AG04450 (cell line): ENCODE data around the gene SCN7A. TPM values are rescaled to one million over a fixed set of nuclear protein-coding genes. Genes with fewer than 3 reads are reported as not detected.
A peak's percentile ranks its signal among the peaks of the same experiment; 100 is the strongest.

Experiments used
- CTCF ChIA-PET: fragments of 300-600, 350-600 bp; formaldehyde crosslinking; extraction: SDS; loops from one replicate; lab custom pipeline; 2022; ENCODE audit warnings: antibody characterized with exemption, inconsistent platforms; lab: Charles Lee
- POLR2A ChIA-PET: fragments of 350-600 bp; formaldehyde crosslinking; extraction: SDS; loops from one replicate; lab custom pipeline; 2021; ENCODE audit warnings: antibody characterized with exemption, inconsistent platforms; lab: Yijun Ruan, JAX
- DNase-seq: peaks from one replicate; pipeline ENCODE4 v3.0.0-alpha.2; 2011; ENCODE audit warnings: low read depth, low spot score
- H3K27ac ChIP-seq: one replicate; pipeline ENCODE4 v1.5.1; 2012; ENCODE audit warnings: low read depth, low read length, control low read depth
- H3K27me3 ChIP-seq: one replicate; pipeline ENCODE4 v1.6.0; 2012; ENCODE audit warnings: low read length; ENCODE audit not compliant: control insufficient read depth, insufficient read depth
- H3K4me3 ChIP-seq: 2 replicates; pipeline ENCODE4 v1.5.1; 2011; ENCODE audit warnings: mild to moderate bottlenecking, low read depth, low read length, control low read depth
- H3K9me3 ChIP-seq: 2 replicates; pipeline ENCODE4 v1.5.1; 2012; ENCODE audit warnings: low read length; ENCODE audit not compliant: control insufficient read depth, insufficient read depth
- CTCF ChIP-seq: IDR thresholded peaks from 2 replicates; pipeline ENCODE4 v1.5.1; 2011; ENCODE audit warnings: low read depth, low read length, control low read depth, inconsistent platforms
- polyA plus RNA-seq: library from polyadenylated mRNA; depleted of rRNA; stranded (reverse); fragments of >200 nt; gene quantifications from 2 replicates; pipeline ENCODE4 v1.2.3, GENCODE V29; 2011

SCN7A gene
- polyA plus RNA-seq, 1 experiment: 9.8 TPM

GRCh38 chr2:166375736-166376487 is 118.1 kb downstream of the SCN7A start, which contains the start of gene SCN9A:
TSS of gene SCN9A (minus strand) at chr2:166375944. CDS start at chr2:166311756, 64,188 bp downstream.
- DNase-seq: no peak
- Histone ChIP-seq H3K9me3 (no peaks in the 10 kb centered on the region; the same call in 1 of the 2 replicates), H3K27ac (peak within 1 kb of the TSS; percentile 73), H3K27me3 (no peaks in the 10 kb centered on the region), H3K4me3 (peak within 1 kb of the TSS; percentile 81)
- peak; percentile 4; the same call in 1 of the 2 replicates for TF ChIP-seq CTCF
- ChIA-PET POLR2A (interaction anchor here (0.5 to 1.4 kb wide), 5 partner anchors 15 to 422 kb away, joined by 3 to 6 read pairs (median 5); partner anchors contain the start of gene TTC21B), CTCF (interaction anchor here (0.7 to 3.9 kb wide), 7 partner anchors 9 to 248 kb away, joined by 3 to 31 read pairs (median 4); partner anchors contain the start of gene SCN1A)

GRCh38 chr2:166375195-166375735 is 118.8 kb downstream of the SCN7A start:
- no peaks in the 10 kb centered on the region; the same call in 1 of the 2 replicates for H3K9me3 ChIP-seq
- CTCF ChIA-PET: interaction anchor here (0.9 to 3.9 kb wide), 5 partner anchors 10 to 195 kb away, joined by 3 to 31 read pairs (median 6); no protein-coding TSS in a partner anchor
- peak overlapping the region; percentile 81 for H3K4me3 ChIP-seq
- DNase-seq: no peak
- no peak overlapping the region for H3K27ac ChIP-seq
- no peak; the same call in 1 of the 2 replicates for TF ChIP-seq CTCF
- POLR2A ChIA-PET: interaction anchor here (0.5 to 1.4 kb wide), 5 partner anchors 14 to 422 kb away, joined by 3 to 6 read pairs (median 5); partner anchors contain the start of gene TTC21B
- no peaks in the 10 kb centered on the region for H3K27me3 ChIP-seq

- Histone ChIP-seq H3K27me3 (no peaks in the 10 kb centered on the region), H3K9me3 (no peaks in the 10 kb centered on the region; the same call in 1 of the 2 replicates), H3K4me3 (peak overlapping the region; percentile 38), H3K27ac (no peak overlapping the region)
- DNase-seq: peak; percentile 59
- ChIA-PET CTCF (interaction anchor here (1.4 to 3.9 kb wide), 3 partner anchors 11 to 142 kb away, joined by 4 to 31 read pairs (median 15); no protein-coding TSS in a partner anchor), POLR2A (no interaction called here)
- no peak for TF ChIP-seq CTCF
These were observed 120.1 kb downstream of the SCN7A start for GRCh38 chr2:166373951-166374350.

GRCh38 chr2:166373539-166373938 is 120.5 kb downstream of the SCN7A start:
- CTCF ChIA-PET: interaction anchor here (2.6 to 3.9 kb wide), 2 partner anchors 12 kb away, joined by 15 to 31 read pairs; no protein-coding TSS in a partner anchor

More at GRCh38 chr2:166373539-166373938, 120.5 kb downstream of the SCN7A start:
- DNase-seq: no peak
- H3K27me3 ChIP-seq: no peaks in the 10 kb centered on the region
- POLR2A ChIA-PET: no interaction called here
- peak overlapping the region; percentile 17; the same call in 1 of the 2 replicates for H3K4me3 ChIP-seq
- no peak overlapping the region for H3K27ac ChIP-seq
- no peaks in the 10 kb centered on the region; the same call in 1 of the 2 replicates for H3K9me3 ChIP-seq
- no peak for TF ChIP-seq CTCF
